ENCODE data around the gene TMC2. TPM values are rescaled to one million over a fixed set of nuclear protein-coding genes. Genes with fewer than 3 reads are reported as not detected.

TMC2 gene
- total RNA-seq, 6 donors from 2014 or later, result 0.22 to 0.57 (median 0.41) TPM; not detected in 2

GRCh38 chr20:2541940-2542339, 5.6 kb downstream of the TMC2 start:
- Histone ChIP-seq H3K4me3 (no peak overlapping the region), H3K36me3 (no peaks in the 10 kb centered on the region), H3K9me3 (no peaks in the 10 kb centered on the region), H3K4me1 (no peaks in the 10 kb centered on the region), H3K27me3 (no peaks in the 10 kb centered on the region), H3K27ac (no peak overlapping the region)
- TF ChIP-seq POLR2A (IDR thresholded peaks at IDR 0.05), result no peak
- no peak for TF ChIP-seq EP300 (IDR thresholded peaks at IDR 0.05)
- no peak for TF ChIP-seq POLR2AphosphoS5 (IDR thresholded peaks at IDR 0.05)
- WGBS, 2 donors, result 79 to 87% methylated on average over 2 of the region's 2 CpGs
- DNase-seq, result no peak
- ATAC-seq (ENCODE audit: low FRiP score in 2 of 2), result no peak

- WGBS, 2 donors, result 91 to 94% methylated on average over 4 of the region's 4 CpGs
- H3K27me3 ChIP-seq, result no peaks in the 10 kb centered on the region
- ATAC-seq (ENCODE audit: low FRiP score in 2 of 2) (no peak), DNase-seq (no peak)
- H3K27ac ChIP-seq, result no peak overlapping the region
- TF ChIP-seq CTCF (IDR thresholded peaks at IDR 0.05), result no peak
- TF ChIP-seq POLR2A (IDR thresholded peaks at IDR 0.05), result no peak
- TF ChIP-seq POLR2AphosphoS5 (IDR thresholded peaks at IDR 0.05), result no peak
- TF ChIP-seq EP300 (IDR thresholded peaks at IDR 0.05), result no peak
- H3K36me3 ChIP-seq, result no peaks in the 10 kb centered on the region
- no peaks in the 10 kb centered on the region for H3K4me1 ChIP-seq
- no peak overlapping the region for H3K4me3 ChIP-seq
- no peaks in the 10 kb centered on the region for H3K9me3 ChIP-seq
Observed at GRCh38 chr20:2542361-2542760, 6.0 kb downstream of the TMC2 start.

GRCh38 chr20:2544211-2544610, 7.8 kb downstream of the TMC2 start:
- TF ChIP-seq CTCF (IDR thresholded peaks at IDR 0.05) (no peak), EP300 (IDR thresholded peaks at IDR 0.05) (no peak), POLR2A (IDR thresholded peaks at IDR 0.05) (no peak)
- 60 to 80% methylated on average over 1 of the region's 1 CpG for WGBS, 2 donors
- DNase-seq, result no peak

GRCh38 chr20:2545594-2545993, 9.2 kb downstream of the TMC2 start:
- 71 to 73% methylated on average over 2 of the region's 2 CpGs for WGBS, 2 donors
- Histone ChIP-seq H3K4me3 (no peak overlapping the region), H3K4me1 (no peaks in the 10 kb centered on the region), H3K9me3 (no peaks in the 10 kb centered on the region), H3K36me3 (no peaks in the 10 kb centered on the region), H3K27me3 (no peaks in the 10 kb centered on the region), H3K27ac (no peak overlapping the region)
- no peak for TF ChIP-seq CTCF (IDR thresholded peaks at IDR 0.05)
- no peak for TF ChIP-seq POLR2AphosphoS5 (IDR thresholded peaks at IDR 0.05)
- TF ChIP-seq EP300 (IDR thresholded peaks at IDR 0.05), result no peak
- no peak for TF ChIP-seq POLR2A (IDR thresholded peaks at IDR 0.05)
- ATAC-seq (ENCODE audit: low FRiP score in 2 of 2), result no peak
- DNase-seq, result no peak

More at GRCh38 chr20:2544211-2544610, 7.8 kb downstream of the TMC2 start:
- Histone ChIP-seq H3K9me3 (no peaks in the 10 kb centered on the region), H3K4me1 (no peaks in the 10 kb centered on the region), H3K36me3 (no peaks in the 10 kb centered on the region), H3K27ac (no peak overlapping the region), H3K27me3 (no peaks in the 10 kb centered on the region), H3K4me3 (no peak overlapping the region)
- ATAC-seq (ENCODE audit: low FRiP score in 2 of 2), result no peak

GRCh38 chr20:2557873-2558580, 21.7 kb downstream of the TMC2 start:
- H3K4me3 ChIP-seq, result no peak overlapping the region
- DNase-seq (no peak), ATAC-seq (ENCODE audit: low FRiP score in 2 of 2) (no peak)
- peaks cover 5 to 12% (median 6%) of the 10 kb centered on the region in 4 donors for H3K4me1 ChIP-seq
- no peaks in the 10 kb centered on the region for H3K36me3 ChIP-seq
- TF ChIP-seq CTCF (IDR thresholded peaks at IDR 0.05) (no peak), POLR2AphosphoS5 (IDR thresholded peaks at IDR 0.05) (no peak), EP300 (IDR thresholded peaks at IDR 0.05) (no peak), POLR2A (IDR thresholded peaks at IDR 0.05) (no peak)
- WGBS, 2 donors, result 31 to 35% methylated on average over 15 to 22 of the region's 22 CpGs
- no peaks in the 10 kb centered on the region for H3K9me3 ChIP-seq
- peaks cover 0 to 20% (median 8%) of the 10 kb centered on the region in 4 donors for H3K27me3 ChIP-seq
- no peak overlapping the region for H3K27ac ChIP-seq

Measured in upper lobe of left lung (tissue), 6 donors.